ENCODE data around the gene PF4V1.

- TF ChIP-seq CTCF (IDR thresholded peaks at IDR 0.05 in 8 of 11, conservative IDR thresholded peaks at IDR 0.05 in 3 of 11) (no peak), POLR2A (IDR thresholded peaks at IDR 0.05) (no peak), POLR2AphosphoS5 (IDR thresholded peaks at IDR 0.05) (no peak)
These were observed 40.9 kb downstream of the PF4V1 start for GRCh38 chr4:73894001-73894400.
